Endothelial cell (in vitro differentiated cells): ENCODE measurements around the gene GPRIN3. TPM values are rescaled to one million over a fixed set of nuclear protein-coding genes. Genes with fewer than 3 reads are reported as not detected.

Experiments
- DNase-seq: peaks from one replicate; pipeline ENCODE4 v3.0.0; 2021; ENCODE audit warnings: low spot score
- H3K27ac Mint-ChIP-seq: one replicate; pipeline ENCODE4 v1.8.0; 2021; ENCODE audit warnings: mixed read lengths, inconsistent platforms; ENCODE audit not compliant: unreplicated experiment
- H3K27me3 Mint-ChIP-seq: one replicate; pipeline ENCODE4 v1.8.0; 2021; ENCODE audit warnings: mild to moderate bottlenecking, moderate library complexity, mixed read lengths, inconsistent platforms; ENCODE audit not compliant: unreplicated experiment
- H3K36me3 Mint-ChIP-seq: one replicate; pipeline ENCODE4 v1.8.0; 2021; ENCODE audit warnings: mild to moderate bottlenecking, low read depth, mixed read lengths, inconsistent platforms; ENCODE audit not compliant: unreplicated experiment
- H3K4me1 Mint-ChIP-seq: one replicate; pipeline ENCODE4 v1.8.0; 2021; ENCODE audit warnings: mild to moderate bottlenecking, mixed read lengths, inconsistent platforms; ENCODE audit not compliant: unreplicated experiment
- H3K4me3 Mint-ChIP-seq: one replicate; pipeline ENCODE4 v1.8.0; 2021; ENCODE audit warnings: mild to moderate bottlenecking, mixed read lengths, inconsistent platforms; ENCODE audit not compliant: unreplicated experiment
- H3K9me3 Mint-ChIP-seq: one replicate; pipeline ENCODE4 v1.8.0; 2021; ENCODE audit warnings: mixed read lengths, inconsistent platforms; ENCODE audit not compliant: unreplicated experiment
- total RNA-seq: library from RNA; stranded (reverse); fragmentation: NEBNext Ultra II Directional; extraction: Animal tissue kit (Norgen Biotek cat#: 25700); gene quantifications from one replicate; pipeline ENCODE4 v1.2.1, GENCODE V29; 2021; ENCODE audit not compliant: unreplicated experiment
- TF ChIP-seq, protein P1 (sequence below): fragments of 200-600 bp; sonication (generic); IDR thresholded peaks from one replicate; pipeline ENCODE4 v1.5.0; 2021; ENCODE audit warnings: antibody characterized with exemption; ENCODE audit not compliant: unreplicated experiment

Gene GPRIN3
- total RNA-seq, 1 donor from 2014 or later, result 8.9 TPM

DNA sequence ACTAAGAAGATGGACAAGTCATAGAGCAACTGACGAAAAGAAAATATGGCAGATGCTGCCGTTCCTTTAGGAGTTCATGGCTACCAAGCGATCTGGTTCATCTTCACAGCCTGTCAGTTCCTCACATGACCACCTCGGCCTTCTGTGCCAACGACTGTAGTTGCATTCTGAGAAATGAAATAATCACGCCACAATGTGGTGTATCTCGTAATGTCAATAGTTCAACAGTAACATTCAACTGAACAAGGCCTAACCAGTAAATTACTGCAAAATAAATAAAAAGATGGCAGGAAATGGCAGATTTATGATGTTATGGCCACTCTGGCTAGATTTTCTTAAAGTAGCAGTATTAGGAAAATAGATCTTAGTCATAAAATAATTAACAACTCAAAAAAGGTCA, 4.4 kb downstream of the GPRIN3 start:
- Mint-ChIP-seq H3K4me1 (peaks cover 23% of the 10 kb centered on the region), H3K4me3 (no peak overlapping the region), H3K27ac (no peak overlapping the region), H3K36me3 (peaks cover 5% of the 10 kb centered on the region), H3K27me3 (peaks cover 7% of the 10 kb centered on the region), H3K9me3 (no peaks in the 10 kb centered on the region)
- DNase-seq, result no peak
- TF ChIP-seq, protein P1, sequence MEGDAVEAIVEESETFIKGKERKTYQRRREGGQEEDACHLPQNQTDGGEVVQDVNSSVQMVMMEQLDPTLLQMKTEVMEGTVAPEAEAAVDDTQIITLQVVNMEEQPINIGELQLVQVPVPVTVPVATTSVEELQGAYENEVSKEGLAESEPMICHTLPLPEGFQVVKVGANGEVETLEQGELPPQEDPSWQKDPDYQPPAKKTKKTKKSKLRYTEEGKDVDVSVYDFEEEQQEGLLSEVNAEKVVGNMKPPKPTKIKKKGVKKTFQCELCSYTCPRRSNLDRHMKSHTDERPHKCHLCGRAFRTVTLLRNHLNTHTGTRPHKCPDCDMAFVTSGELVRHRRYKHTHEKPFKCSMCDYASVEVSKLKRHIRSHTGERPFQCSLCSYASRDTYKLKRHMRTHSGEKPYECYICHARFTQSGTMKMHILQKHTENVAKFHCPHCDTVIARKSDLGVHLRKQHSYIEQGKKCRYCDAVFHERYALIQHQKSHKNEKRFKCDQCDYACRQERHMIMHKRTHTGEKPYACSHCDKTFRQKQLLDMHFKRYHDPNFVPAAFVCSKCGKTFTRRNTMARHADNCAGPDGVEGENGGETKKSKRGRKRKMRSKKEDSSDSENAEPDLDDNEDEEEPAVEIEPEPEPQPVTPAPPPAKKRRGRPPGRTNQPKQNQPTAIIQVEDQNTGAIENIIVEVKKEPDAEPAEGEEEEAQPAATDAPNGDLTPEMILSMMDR, result no peak

DNA sequence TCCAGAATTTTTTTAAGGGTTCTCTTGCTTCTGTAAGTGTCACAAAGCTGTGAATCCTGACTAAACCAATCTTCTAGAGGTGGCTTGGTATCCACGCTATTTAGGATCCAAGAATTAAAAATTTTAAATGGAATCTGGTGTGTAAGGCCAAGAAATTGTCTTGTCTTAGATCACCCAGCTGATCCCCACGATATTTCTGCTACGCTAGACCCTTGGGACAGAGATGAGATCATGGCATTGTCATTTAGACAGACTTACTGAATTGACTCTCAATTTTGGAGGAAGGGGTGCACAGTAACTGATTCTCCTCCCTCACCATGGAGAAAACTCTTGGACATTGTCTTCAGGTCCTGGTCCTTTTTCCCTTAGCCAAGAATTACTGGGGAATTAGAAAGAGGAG, 5.7 kb downstream of the GPRIN3 start:
- Mint-ChIP-seq H3K4me3 (no peak overlapping the region), H3K36me3 (peaks cover 1% of the 10 kb centered on the region), H3K9me3 (no peaks in the 10 kb centered on the region), H3K4me1 (peaks cover 27% of the 10 kb centered on the region), H3K27me3 (peaks cover 7% of the 10 kb centered on the region), H3K27ac (no peak overlapping the region)
- TF ChIP-seq, protein P1, result no peak
- DNase-seq, result no peak

DNA sequence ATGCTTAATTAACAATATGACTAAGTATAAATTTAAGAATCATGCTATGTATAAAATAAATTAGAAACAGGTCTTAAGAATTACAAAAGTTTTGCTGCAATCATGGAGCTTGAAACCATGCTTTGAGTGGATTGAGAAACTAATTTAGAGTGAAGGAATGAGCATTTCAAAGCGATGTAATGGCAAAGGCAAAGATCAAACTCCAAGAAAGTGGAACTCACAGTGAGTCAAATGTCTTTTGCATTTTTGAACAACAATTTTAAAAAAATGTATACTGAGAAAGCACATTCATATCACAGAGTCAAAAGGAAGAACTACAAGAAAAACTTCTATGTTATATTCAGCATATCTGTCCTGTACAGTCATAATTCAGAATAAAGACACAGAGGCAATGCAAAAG, 6.6 kb downstream of the GPRIN3 start:
- TF ChIP-seq, protein P1, result no peak
- H3K9me3 Mint-ChIP-seq, result no peaks in the 10 kb centered on the region
- no peak overlapping the region for H3K27ac Mint-ChIP-seq
- DNase-seq, result no peak
- no peaks in the 10 kb centered on the region for H3K36me3 Mint-ChIP-seq
- H3K4me1 Mint-ChIP-seq, result peaks cover 24% of the 10 kb centered on the region
- H3K4me3 Mint-ChIP-seq, result no peak overlapping the region
- H3K27me3 Mint-ChIP-seq, result peaks cover 1% of the 10 kb centered on the region

DNA sequence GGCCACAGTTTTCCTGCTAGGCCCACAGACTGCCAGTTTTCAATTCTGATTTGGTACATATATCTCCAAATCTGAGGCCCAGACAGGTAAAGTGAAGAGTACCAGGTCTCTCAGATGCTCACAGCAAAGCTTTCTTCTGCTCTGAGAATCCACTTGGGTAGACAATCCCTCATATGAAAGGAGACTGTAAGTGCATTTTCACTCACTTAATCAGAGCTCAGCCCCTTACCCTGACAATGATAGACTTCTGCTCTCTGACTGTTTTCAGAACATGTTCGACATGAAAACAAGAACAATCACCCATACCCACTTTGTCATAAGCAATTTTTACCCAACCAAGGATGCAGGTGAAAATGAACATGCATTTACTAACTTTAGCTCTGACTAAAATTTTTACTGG, 7.1 kb downstream of the GPRIN3 start:
- Mint-ChIP-seq H3K27me3 (no peaks in the 10 kb centered on the region), H3K36me3 (no peaks in the 10 kb centered on the region), H3K4me1 (peaks cover 21% of the 10 kb centered on the region), H3K27ac (no peak overlapping the region), H3K9me3 (no peaks in the 10 kb centered on the region), H3K4me3 (no peak overlapping the region)
- DNase-seq, result no peak
- TF ChIP-seq, protein P1, result no peak

DNA sequence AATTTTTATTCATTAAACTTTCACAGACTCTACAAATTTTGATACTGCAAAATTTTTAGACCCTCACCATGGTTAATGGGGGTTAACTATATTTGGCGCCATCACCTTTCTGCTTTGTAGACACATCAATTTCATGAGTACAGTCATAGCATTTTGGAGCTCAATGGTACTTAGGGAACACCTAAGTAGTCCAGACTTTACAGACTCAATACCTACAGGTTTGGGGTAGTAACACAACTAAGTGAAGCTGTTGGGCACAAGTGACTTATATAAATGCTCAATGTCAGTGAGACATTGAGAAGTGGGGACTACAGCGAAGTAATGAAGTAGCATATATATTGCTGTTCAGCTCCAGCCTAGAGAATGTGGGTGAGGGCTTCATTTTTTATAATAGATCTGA, 7.5 kb downstream of the GPRIN3 start:
- Mint-ChIP-seq H3K9me3 (no peaks in the 10 kb centered on the region), H3K27ac (no peak overlapping the region)
- no peak for DNase-seq

More for the DNA sequence above, 7.5 kb downstream of the GPRIN3 start:
- H3K4me1 Mint-ChIP-seq, result peaks cover 24% of the 10 kb centered on the region
- H3K36me3 Mint-ChIP-seq, result no peaks in the 10 kb centered on the region
- H3K4me3 Mint-ChIP-seq, result no peak overlapping the region
- H3K27me3 Mint-ChIP-seq, result no peaks in the 10 kb centered on the region
- TF ChIP-seq, protein P1, result no peak
